HG02870 (cell line): Measurements from ENCODE around the gene ZNF283.
"Not testable (repeated sequence)": the region's sequence is repeated elsewhere in the genome, so short reads cannot be mapped to it uniquely, and the experiment has no call there.

ENCODE experiments used
- ATAC-seq: cut with Tn5 transposase; IDR thresholded peaks from one replicate; pipeline ENCODE4 v1.9.1; 2021; ENCODE audit warnings: mild to moderate bottlenecking, moderate library complexity; ENCODE audit not compliant: unreplicated experiment

The ZNF283 gene

DNA sequence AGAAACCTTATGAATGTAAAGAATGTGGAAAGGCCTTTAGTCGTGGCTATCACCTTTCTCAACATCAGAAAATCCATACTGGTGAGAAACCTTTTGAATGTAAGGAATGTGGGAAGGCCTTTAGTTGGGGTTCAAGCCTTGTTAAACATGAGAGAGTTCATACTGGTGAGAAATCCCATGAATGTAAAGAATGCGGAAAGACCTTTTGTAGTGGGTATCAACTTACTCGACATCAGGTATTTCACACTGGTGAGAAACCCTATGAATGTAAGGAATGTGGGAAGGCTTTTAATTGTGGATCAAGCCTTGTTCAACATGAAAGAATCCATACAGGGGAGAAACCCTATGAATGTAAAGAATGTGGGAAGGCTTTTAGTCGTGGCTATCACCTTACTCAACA lies 20.8 kb downstream of the ZNF283 start:
- ATAC-seq, result no peak

DNA sequence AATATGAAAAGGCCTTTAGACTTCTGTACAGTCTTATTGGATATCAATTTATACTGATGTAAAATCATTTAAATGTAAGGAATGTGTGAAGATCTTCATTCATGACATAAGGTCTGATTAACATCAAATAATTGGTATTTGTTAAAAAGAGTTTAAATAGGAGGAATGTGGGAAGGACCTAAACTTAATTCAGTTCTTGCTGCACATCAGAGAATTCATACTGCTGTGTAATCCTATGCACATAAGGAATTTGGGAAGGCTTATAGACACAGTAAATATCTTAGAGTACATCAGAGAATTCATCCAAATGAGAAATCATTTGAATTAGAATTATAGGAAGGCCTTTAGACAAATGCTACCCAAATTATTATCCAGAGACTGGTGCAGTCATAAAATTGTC lies 21.7 kb downstream of the ZNF283 start:
- ATAC-seq, result no peak

- ATAC-seq, result no peak
These were observed 31.1 kb downstream of the ZNF283 start for GRCh38 chr19:43858174-43858573.

- ATAC-seq, result not testable (repeated sequence)
These were observed 39.8 kb downstream of the ZNF283 start for GRCh38 chr19:43866923-43867322.

GRCh38 chr19:43872547-43873336 lies 45.6 kb downstream of the ZNF283 start:
- ATAC-seq, result no peak

- ATAC-seq, result no peak
These were observed 53.4 kb downstream of the ZNF283 start for GRCh38 chr19:43880483-43880882.

DNA sequence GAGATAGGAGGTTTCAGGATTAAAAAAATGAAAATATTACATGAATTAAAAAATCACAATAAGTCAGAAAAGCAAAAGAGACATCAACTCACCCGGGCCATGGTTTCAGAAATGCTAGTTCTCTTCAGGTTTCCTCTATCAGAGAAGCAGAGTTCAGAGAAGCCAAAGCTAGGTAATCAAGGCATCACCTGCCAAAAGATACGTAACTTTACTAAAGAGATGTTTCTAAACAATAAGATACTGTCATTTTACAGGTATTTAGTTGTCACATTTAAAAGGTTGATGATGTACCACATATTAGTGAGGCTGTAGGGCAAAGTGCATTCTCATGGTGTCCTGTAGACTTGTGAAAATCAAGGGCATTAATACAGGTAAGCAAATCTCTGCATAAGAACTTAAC lies 56.7 kb downstream of the ZNF283 start, which contains the start of gene ZNF404:
Gene ZNF404 (minus strand): TSS at position 101 of the 400 bp plus-strand sequence.
- ATAC-seq, result no peak

GRCh38 chr19:43895727-43896308 lies 68.7 kb downstream of the ZNF283 start:
- no peak for ATAC-seq
